ENCODE results near the gene IFNB1. TPM values are rescaled to one million over a fixed set of nuclear protein-coding genes. Genes with fewer than 3 reads are reported as not detected.

Gene IFNB1

DNA sequence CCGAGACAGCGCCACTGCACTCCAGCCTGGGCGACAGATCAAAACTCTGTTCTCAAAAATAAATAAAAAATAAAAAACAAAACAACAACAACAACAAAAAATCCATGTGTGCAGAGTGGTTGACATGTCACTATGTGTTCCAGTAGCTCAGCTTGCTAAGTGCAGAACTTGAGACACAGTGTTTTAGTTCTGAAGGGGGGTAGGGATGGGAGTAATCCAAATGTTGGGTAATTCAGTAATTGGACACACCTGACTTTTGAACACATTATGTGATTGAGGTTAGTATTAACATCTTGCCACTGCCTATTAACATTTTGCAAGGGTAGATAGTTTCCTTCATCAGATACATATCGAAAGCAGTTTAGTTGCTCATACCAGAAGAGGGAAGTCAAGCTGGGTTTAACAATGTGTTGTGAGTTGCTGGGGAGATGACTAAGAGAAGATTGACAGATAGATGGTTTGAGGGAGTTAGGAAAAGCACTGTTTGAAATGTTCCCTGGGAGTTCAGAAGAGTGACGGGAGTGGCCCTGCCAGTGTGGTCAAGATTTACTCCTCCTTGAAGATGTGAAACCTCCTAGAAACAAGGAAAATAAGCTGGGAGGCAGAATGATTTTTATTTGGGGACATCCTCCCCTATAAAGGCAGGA, 47.2 kb downstream of the IFNB1 start:
- no peak overlapping the region for H2BK5ac ChIP-seq (ENCODE audit: low read length)
- H2BK120ac ChIP-seq (ENCODE audit: low read depth, low read length), result no peak overlapping the region
- no peak overlapping the region for H2AK5ac ChIP-seq (ENCODE audit: low read length)
- H3K36me3 ChIP-seq (ENCODE audit: control insufficient read depth, insufficient read depth, low read length), result no peaks in the 10 kb centered on the region
- peaks cover 4% of the 10 kb centered on the region for H3K4me1 ChIP-seq (ENCODE audit: control insufficient read depth, low read depth, low read length)
- no peak overlapping the region for H3K27ac ChIP-seq (ENCODE audit: low read depth, low read length)
- H3K4me3 ChIP-seq (ENCODE audit: low read length), result no peak overlapping the region
- H3K79me2 ChIP-seq (ENCODE audit: control insufficient read depth, insufficient read depth, low read length), result no peaks in the 10 kb centered on the region
- DNase-seq, result peak; percentile 92
- H3K27me3 ChIP-seq (ENCODE audit: insufficient read depth, low read length, poor library complexity), result no peaks in the 10 kb centered on the region
- no peaks in the 10 kb centered on the region for H3K79me1 ChIP-seq (ENCODE audit: low read length)
- WGBS (ENCODE audit: extremely low coverage, insufficient coverage, low lambda C conversion rate), result no CpG with 5 or more reads among the region's 5 CpGs
- H4K8ac ChIP-seq (ENCODE audit: low read depth, low read length), result no peak overlapping the region
- H3K56ac ChIP-seq (ENCODE audit: low read length), result peak overlapping the region; percentile 78
- no peak overlapping the region for H4K5ac ChIP-seq (ENCODE audit: low read length)
- no peak overlapping the region for H3K4ac ChIP-seq (ENCODE audit: low read depth, low read length)
- H2BK15ac ChIP-seq (replicated peaks; ENCODE audit: low read depth), result no peak overlapping the region
- H3K23ac ChIP-seq (ENCODE audit: low read length), result no peak overlapping the region
- H3K9ac ChIP-seq (ENCODE audit: low read length), result no peak overlapping the region
- H3K18ac ChIP-seq (ENCODE audit: low read length), result no peak overlapping the region
- no peak overlapping the region for H3K4me2 ChIP-seq (ENCODE audit: low read length)

- H4K5ac ChIP-seq (ENCODE audit: low read length), result no peak overlapping the region
- no peaks in the 10 kb centered on the region for H3K36me3 ChIP-seq (ENCODE audit: control insufficient read depth, insufficient read depth, low read length)
- peaks cover 4% of the 10 kb centered on the region for H3K4me1 ChIP-seq (ENCODE audit: control insufficient read depth, low read depth, low read length)
- H3K9ac ChIP-seq (ENCODE audit: low read length), result no peak overlapping the region
- no peak overlapping the region for H2BK15ac ChIP-seq (replicated peaks; ENCODE audit: low read depth)
- DNase-seq, result no peak
- H3K56ac ChIP-seq (ENCODE audit: low read length), result no peak overlapping the region
- H3K27me3 ChIP-seq (ENCODE audit: insufficient read depth, low read length, poor library complexity), result no peaks in the 10 kb centered on the region
- H3K18ac ChIP-seq (ENCODE audit: low read length), result no peak overlapping the region
- H3K27ac ChIP-seq (ENCODE audit: low read depth, low read length), result no peak overlapping the region
- H3K4me2 ChIP-seq (ENCODE audit: low read length), result no peak overlapping the region
- no peak overlapping the region for H2BK5ac ChIP-seq (ENCODE audit: low read length)
- H3K79me1 ChIP-seq (ENCODE audit: low read length), result no peaks in the 10 kb centered on the region
- H3K79me2 ChIP-seq (ENCODE audit: control insufficient read depth, insufficient read depth, low read length), result no peaks in the 10 kb centered on the region
- H4K8ac ChIP-seq (ENCODE audit: low read depth, low read length), result no peak overlapping the region
- WGBS (ENCODE audit: extremely low coverage, insufficient coverage, low lambda C conversion rate), result no CpG with 5 or more reads among the region's 8 CpGs
- no peak overlapping the region for H2AK5ac ChIP-seq (ENCODE audit: low read length)
- no peak overlapping the region for H3K4ac ChIP-seq (ENCODE audit: low read depth, low read length)
- H2BK120ac ChIP-seq (ENCODE audit: low read depth, low read length), result no peak overlapping the region
- H3K23ac ChIP-seq (ENCODE audit: low read length), result no peak overlapping the region
- H3K4me3 ChIP-seq (ENCODE audit: low read length), result no peak overlapping the region
These were observed 48.1 kb downstream of the IFNB1 start for GRCh38 chr9:21029661-21030060.

DNA sequence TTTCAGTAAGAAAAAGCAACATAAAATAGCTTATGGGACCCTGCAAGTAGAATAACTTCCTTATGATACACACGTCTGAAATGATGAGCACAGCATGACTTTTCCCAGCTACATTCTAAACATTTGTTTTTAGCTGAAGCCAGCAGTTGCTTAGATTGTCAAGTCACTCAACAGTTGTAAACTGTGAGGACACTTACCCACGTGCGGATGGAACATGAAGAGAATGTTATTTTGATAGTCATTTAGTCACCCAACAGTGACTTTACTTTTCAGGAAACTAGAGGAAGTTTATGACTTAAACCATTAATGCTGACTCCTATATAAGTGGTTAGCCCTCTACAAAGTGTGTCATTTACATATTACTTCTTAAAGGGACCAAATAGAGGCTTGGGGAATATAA, 49.3 kb downstream of the IFNB1 start:
- Histone ChIP-seq H3K4me3 (ENCODE audit: low read length) (no peak overlapping the region), H3K79me1 (ENCODE audit: low read length) (no peaks in the 10 kb centered on the region), H4K5ac (ENCODE audit: low read length) (no peak overlapping the region), H2BK15ac (replicated peaks; ENCODE audit: low read depth) (no peak overlapping the region), H2BK5ac (ENCODE audit: low read length) (no peak overlapping the region), H3K18ac (ENCODE audit: low read length) (no peak overlapping the region), H3K56ac (ENCODE audit: low read length) (no peak overlapping the region), H3K4me1 (ENCODE audit: control insufficient read depth, low read depth, low read length) (peaks cover 4% of the 10 kb centered on the region), H3K27me3 (ENCODE audit: insufficient read depth, low read length, poor library complexity) (no peaks in the 10 kb centered on the region), H3K36me3 (ENCODE audit: control insufficient read depth, insufficient read depth, low read length) (no peaks in the 10 kb centered on the region), H3K27ac (ENCODE audit: low read depth, low read length) (no peak overlapping the region), H3K23ac (ENCODE audit: low read length) (no peak overlapping the region), H3K4ac (ENCODE audit: low read depth, low read length) (no peak overlapping the region), H2AK5ac (ENCODE audit: low read length) (no peak overlapping the region), H2BK120ac (ENCODE audit: low read depth, low read length) (no peak overlapping the region), H3K9ac (ENCODE audit: low read length) (no peak overlapping the region), H3K79me2 (ENCODE audit: control insufficient read depth, insufficient read depth, low read length) (no peaks in the 10 kb centered on the region), H4K8ac (ENCODE audit: low read depth, low read length) (no peak overlapping the region), H3K4me2 (ENCODE audit: low read length) (no peak overlapping the region)
- no CpG with 5 or more reads among the region's 3 CpGs for WGBS (ENCODE audit: extremely low coverage, insufficient coverage, low lambda C conversion rate)
- DNase-seq, result no peak

DNA sequence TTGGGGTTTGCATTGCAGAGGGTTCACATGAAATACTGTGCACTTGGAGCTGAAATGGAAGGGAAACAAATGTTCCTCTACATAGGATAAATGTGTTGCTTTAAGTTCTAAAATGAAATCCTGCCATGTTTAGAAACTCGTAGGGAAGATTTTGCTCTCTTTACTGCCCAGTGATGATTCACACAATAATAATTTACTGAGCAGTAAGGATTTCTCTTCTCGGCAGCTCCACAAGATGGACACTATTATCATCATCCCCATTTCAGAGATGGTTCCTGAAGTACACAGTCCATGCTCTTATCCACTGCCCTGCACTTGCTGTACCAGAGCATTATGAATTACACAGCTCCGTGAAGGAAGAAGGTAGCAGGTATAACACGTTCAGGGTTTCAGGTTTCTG, 50.4 kb downstream of the IFNB1 start:
- Histone ChIP-seq H3K79me2 (ENCODE audit: control insufficient read depth, insufficient read depth, low read length) (no peaks in the 10 kb centered on the region), H3K56ac (ENCODE audit: low read length) (no peak overlapping the region), H2BK15ac (replicated peaks; ENCODE audit: low read depth) (no peak overlapping the region), H3K4me3 (ENCODE audit: low read length) (no peak overlapping the region), H3K36me3 (ENCODE audit: control insufficient read depth, insufficient read depth, low read length) (no peaks in the 10 kb centered on the region), H4K8ac (ENCODE audit: low read depth, low read length) (no peak overlapping the region), H3K23ac (ENCODE audit: low read length) (no peak overlapping the region), H4K5ac (ENCODE audit: low read length) (no peak overlapping the region), H3K18ac (ENCODE audit: low read length) (no peak overlapping the region), H2BK120ac (ENCODE audit: low read depth, low read length) (no peak overlapping the region), H2AK5ac (ENCODE audit: low read length) (no peak overlapping the region), H3K4me2 (ENCODE audit: low read length) (no peak overlapping the region), H3K27ac (ENCODE audit: low read depth, low read length) (no peak overlapping the region), H3K27me3 (ENCODE audit: insufficient read depth, low read length, poor library complexity) (no peaks in the 10 kb centered on the region), H3K4ac (ENCODE audit: low read depth, low read length) (no peak overlapping the region), H2BK5ac (ENCODE audit: low read length) (no peak overlapping the region), H3K79me1 (ENCODE audit: low read length) (no peaks in the 10 kb centered on the region), H3K9ac (ENCODE audit: low read length) (no peak overlapping the region), H3K4me1 (ENCODE audit: control insufficient read depth, low read depth, low read length) (peaks cover 4% of the 10 kb centered on the region)
- DNase-seq, result no peak
- whole genome bisulfite sequencing (ENCODE audit: extremely low coverage, insufficient coverage, low lambda C conversion rate), result no CpG with 5 or more reads among the region's 4 CpGs

Small RNA genes within 50 kb of the gene (small RNA-seq; reads per million reads assigned to genes)
- gene IFNWP4 (ENCODE audit: insufficient read depth), result not detected
